ENCODE measurements around the gene FKBP15. TPM values are rescaled to one million over a fixed set of nuclear protein-coding genes. Genes with fewer than 3 reads are reported as not detected.

FKBP15 gene
- total RNA-seq, 1 experiment from 2014 or later: 23.5 TPM

- POLR2A ChIA-PET (ENCODE audit: low non-redundant PET): no interaction called here
- intact Hi-C loops (cut with micrococcal nuclease; ENCODE audit: unreplicated experiment): no loop called here
Observed at GRCh38 chr9:113186137-113186755, 34.8 kb downstream of the FKBP15 start.

GRCh38 chr9:113185271-113185670 is 35.8 kb downstream of the FKBP15 start:
- Histone ChIP-seq H3K27ac (ENCODE audit: low read depth, low read length, poor library complexity, severe bottlenecking) (no peak overlapping the region), H3K4me1 (ENCODE audit: insufficient read depth, low read length, poor library complexity, severe bottlenecking) (no peaks in the 10 kb centered on the region), H3K36me3 (ENCODE audit: insufficient read depth, low read length, poor library complexity, severe bottlenecking) (peaks cover 66% of the 10 kb centered on the region), H3K9me3 (ENCODE audit: low read depth, low read length, poor library complexity, severe bottlenecking) (no peaks in the 10 kb centered on the region), H3K27me3 (replicated peaks; ENCODE audit: insufficient read depth, low read depth, low read length, poor library complexity) (no peaks in the 10 kb centered on the region), H3K4me3 (ENCODE audit: low read depth, low read length, poor library complexity, severe bottlenecking) (no peak overlapping the region)
- DNase-seq (ENCODE audit: low spot score): no peak
- intact Hi-C loops (cut with micrococcal nuclease; ENCODE audit: unreplicated experiment): no loop called here
- POLR2A ChIA-PET (ENCODE audit: low non-redundant PET): no interaction called here
- TF ChIP-seq CTCF (conservative IDR thresholded peaks at IDR 0.05; ENCODE audit: low read depth, low read length) (no peak), EZH2 (IDR thresholded peaks at IDR 0.05; ENCODE audit: borderline replicate concordance, low read depth, low read length, poor library complexity, severe bottlenecking) (no peak)
- BruUV-seq (replicated peaks): no TSS peak
- CTCF ChIA-PET: no interaction called here

More at GRCh38 chr9:113186137-113186755, 34.8 kb downstream of the FKBP15 start:
- CTCF ChIA-PET: no interaction called here
- Histone ChIP-seq H3K36me3 (ENCODE audit: insufficient read depth, low read length, poor library complexity, severe bottlenecking) (peaks cover 58% of the 10 kb centered on the region), H3K4me3 (ENCODE audit: low read depth, low read length, poor library complexity, severe bottlenecking) (no peak overlapping the region), H3K9me3 (ENCODE audit: low read depth, low read length, poor library complexity, severe bottlenecking) (no peaks in the 10 kb centered on the region), H3K27ac (ENCODE audit: low read depth, low read length, poor library complexity, severe bottlenecking) (no peak overlapping the region), H3K27me3 (replicated peaks; ENCODE audit: insufficient read depth, low read depth, low read length, poor library complexity) (no peaks in the 10 kb centered on the region), H3K4me1 (ENCODE audit: insufficient read depth, low read length, poor library complexity, severe bottlenecking) (no peaks in the 10 kb centered on the region)
- BruUV-seq (replicated peaks): no TSS peak
- no peak for TF ChIP-seq CTCF (conservative IDR thresholded peaks at IDR 0.05; ENCODE audit: low read depth, low read length)
- no peak for TF ChIP-seq EZH2 (IDR thresholded peaks at IDR 0.05; ENCODE audit: borderline replicate concordance, low read depth, low read length, poor library complexity, severe bottlenecking)
- DNase-seq (ENCODE audit: low spot score): no peak

- no peaks in the 10 kb centered on the region for H3K9me3 ChIP-seq (ENCODE audit: low read depth, low read length, poor library complexity, severe bottlenecking)
- DNase-seq (ENCODE audit: low spot score): no peak
- POLR2A ChIA-PET (ENCODE audit: low non-redundant PET): no interaction called here
- H3K4me3 ChIP-seq (ENCODE audit: low read depth, low read length, poor library complexity, severe bottlenecking): no peak overlapping the region
- CTCF ChIA-PET: no interaction called here
- intact Hi-C loops (cut with micrococcal nuclease; ENCODE audit: unreplicated experiment): no loop called here
- H3K36me3 ChIP-seq (ENCODE audit: insufficient read depth, low read length, poor library complexity, severe bottlenecking): peaks cover 71% of the 10 kb centered on the region
- no peaks in the 10 kb centered on the region for H3K27me3 ChIP-seq (replicated peaks; ENCODE audit: insufficient read depth, low read depth, low read length, poor library complexity)
- TF ChIP-seq CTCF (conservative IDR thresholded peaks at IDR 0.05; ENCODE audit: low read depth, low read length) (no peak), EZH2 (IDR thresholded peaks at IDR 0.05; ENCODE audit: borderline replicate concordance, low read depth, low read length, poor library complexity, severe bottlenecking) (no peak)
- no peak overlapping the region for H3K27ac ChIP-seq (ENCODE audit: low read depth, low read length, poor library complexity, severe bottlenecking)
- H3K4me1 ChIP-seq (ENCODE audit: insufficient read depth, low read length, poor library complexity, severe bottlenecking): no peaks in the 10 kb centered on the region
- no TSS peak for BruUV-seq (replicated peaks)
Observed at GRCh38 chr9:113184539-113184938, 36.5 kb downstream of the FKBP15 start.

Measured in A673 (cell line).